IMR-90 (cell line): ENCODE data around the gene SMIM24. TPM values are rescaled to one million over a fixed set of nuclear protein-coding genes. Genes with fewer than 3 reads are reported as not detected.

ENCODE experiments used
- ATAC-seq: fragments of 200-7000 bp; cut with Tn5 transposase; 2 replicates; pipeline ENCODE4 v1.9.1; 2020; ENCODE audit warnings: low read depth, mild to moderate bottlenecking, moderate library complexity
- BruUV-seq: library from RNA; stranded (reverse); fragments of 400-500 nt; replicated peaks from 2 replicates; lab custom pipeline; 2021; lab: Mats Ljungman, UMichigan
- CTCF ChIA-PET: fragments of 300-600 bp; formaldehyde crosslinking; extraction: SDS; loops from one replicate; lab custom pipeline; 2021; ENCODE audit warnings: antibody characterized with exemption; lab: Yijun Ruan, JAX
- POLR2A ChIA-PET: fragments of 300-600 bp; sonication (Branson Sonifier 250); formaldehyde crosslinking; loops from one replicate; lab custom pipeline; 2022; ENCODE audit warnings: antibody characterized with exemption; ENCODE audit not compliant: unreplicated experiment; lab: Charles Lee
- DNase-seq: peaks from one replicate; pipeline ENCODE4 v3.0.0; 2013
- H2AFZ ChIP-seq: replicated peaks from 2 replicates; pipeline ENCODE3; 2013; ENCODE audit warnings: low read length, mild to moderate bottlenecking; ENCODE audit not compliant: poor library complexity
- H2AK5ac ChIP-seq: 2 replicates; pipeline ENCODE4 v1.6.1; 2013; ENCODE audit warnings: low read depth, low read length, inconsistent platforms
- H2AK9ac ChIP-seq: replicated peaks from 2 replicates; pipeline ENCODE3; 2013; ENCODE audit warnings: mild to moderate bottlenecking, low read depth, low read length, moderate library complexity; ENCODE audit not compliant: poor library complexity
- H2BK120ac ChIP-seq: 2 replicates; pipeline ENCODE4 v1.6.1; 2013; ENCODE audit warnings: low read depth, low read length, inconsistent platforms
- H2BK15ac ChIP-seq: 3 replicates; pipeline ENCODE4 v1.6.1; 2013; ENCODE audit warnings: low read depth, low read length, inconsistent platforms
- H2BK20ac ChIP-seq: 2 replicates; pipeline ENCODE4 v1.6.1; 2013; ENCODE audit warnings: low read depth, mild to moderate bottlenecking, inconsistent platforms, low read length, moderate library complexity
- H2BK5ac ChIP-seq: 2 replicates; pipeline ENCODE4 v1.6.1; 2013; ENCODE audit warnings: mild to moderate bottlenecking, low read depth, low read length, inconsistent platforms; ENCODE audit not compliant: poor library complexity, severe bottlenecking
- H3K14ac ChIP-seq: replicated peaks from 2 replicates; pipeline ENCODE4 v1.6.1; 2013; ENCODE audit warnings: low read depth, low read length, inconsistent platforms
- H3K18ac ChIP-seq: 2 replicates; pipeline ENCODE4 v1.6.1; 2013; ENCODE audit warnings: low read depth, low read length, control low read depth
- H3K23ac ChIP-seq: 2 replicates; pipeline ENCODE4 v1.6.1; 2013; ENCODE audit warnings: low read depth, low read length, inconsistent platforms
- H3K27ac ChIP-seq: 2 replicates; pipeline ENCODE4 v1.5.1; 2013; ENCODE audit warnings: mild to moderate bottlenecking, control low read depth, low read length; ENCODE audit not compliant: insufficient read depth
- H3K27me3 ChIP-seq: 2 replicates; pipeline ENCODE4 v1.6.1; 2013; ENCODE audit warnings: low read length; ENCODE audit not compliant: control insufficient read depth, insufficient read depth
- H3K36me3 ChIP-seq: 2 replicates; pipeline ENCODE4 v1.6.1; 2013; ENCODE audit warnings: low read length, mixed read lengths; ENCODE audit not compliant: control insufficient read depth, insufficient read depth
- H3K4ac ChIP-seq: 2 replicates; pipeline ENCODE4 v1.6.1; 2013; ENCODE audit warnings: low read depth, low read length, inconsistent platforms
- H3K4me1 ChIP-seq: 2 replicates; pipeline ENCODE4 v1.6.1; 2013; ENCODE audit warnings: low read length, mixed read lengths; ENCODE audit not compliant: control insufficient read depth, insufficient read depth
- H3K4me2 ChIP-seq: 2 replicates; pipeline ENCODE4 v1.6.1; 2013; ENCODE audit warnings: low read depth, mild to moderate bottlenecking, control low read depth, low read length, moderate library complexity
- H3K4me3 ChIP-seq: 2 replicates; pipeline ENCODE4 v1.5.1; 2013; ENCODE audit warnings: low read depth, mild to moderate bottlenecking, control low read depth, low read length, moderate library complexity; ENCODE audit not compliant: insufficient read depth
- H3K56ac ChIP-seq: 2 replicates; pipeline ENCODE4 v1.6.1; 2013; ENCODE audit warnings: low read length, inconsistent platforms; ENCODE audit not compliant: insufficient read depth; ENCODE audit errors: extremely low read depth
- H3K79me1 ChIP-seq, 2 experiments: 2 replicates each; pipeline ENCODE4 v1.6.1; 2013; ENCODE audit warnings: low read length in 2 of 2, inconsistent platforms in 1 of 2, low read depth in 1 of 2
- H3K9ac ChIP-seq: 2 replicates; pipeline ENCODE4 v1.6.1; 2013; ENCODE audit warnings: low read depth, low read length, control low read depth
- H3K9me1 ChIP-seq: 2 replicates; pipeline ENCODE4 v1.6.1; 2013; ENCODE audit warnings: low read length, inconsistent platforms; ENCODE audit not compliant: insufficient read depth
- H3K9me3 ChIP-seq: 2 replicates; pipeline ENCODE4 v1.6.1; 2013; ENCODE audit warnings: low read length; ENCODE audit not compliant: control insufficient read depth, insufficient read depth
- H4K20me1 ChIP-seq: 2 replicates; pipeline ENCODE4 v1.6.1; 2013; ENCODE audit warnings: low read length, inconsistent platforms; ENCODE audit not compliant: insufficient read depth
- H4K5ac ChIP-seq: 2 replicates; pipeline ENCODE4 v1.6.1; 2013; ENCODE audit warnings: mild to moderate bottlenecking, low read depth, low read length, control low read depth
- H4K8ac ChIP-seq, 2 experiments: 2 replicates each; pipeline ENCODE4 v1.6.1; 2013; ENCODE audit warnings: low read depth in 2 of 2, low read length in 2 of 2, control low read depth in 1 of 2, inconsistent platforms in 1 of 2
- H4K91ac ChIP-seq: 2 replicates; pipeline ENCODE4 v1.6.1; 2013; ENCODE audit warnings: low read depth, low read length, inconsistent platforms; ENCODE audit not compliant: insufficient read depth
- MAFK ChIP-seq: IDR thresholded peaks from 2 replicates; pipeline ENCODE4 v1.6.1; 2012; ENCODE audit warnings: low read depth, low read length, improper control_type of control experiment
- MXI1 ChIP-seq: IDR thresholded peaks from 2 replicates; pipeline ENCODE4 v1.6.1; 2012; ENCODE audit warnings: low read depth, mild to moderate bottlenecking, low read length, moderate library complexity, borderline replicate concordance
- SMC3 ChIP-seq: fragments of 150-350 bp; IDR thresholded peaks from 2 replicates; pipeline ENCODE4 v1.6.1; 2016; ENCODE audit warnings: low read depth, mild to moderate bottlenecking, antibody characterized with exemption, low read length, moderate library complexity
- WGBS, 2 experiments: methylation state at CpG; one replicate each; pipeline versions ENCODE4 v1.1.5 to v1.1.7; 2013; ENCODE audit warnings: missing lambda C conversion rate in 2 of 2; ENCODE audit not compliant: insufficient read length in 1 of 2; ENCODE audit errors: extremely low coverage in 2 of 2; 5-methylcytosine and 5-hydroxymethylcytosine counted together
- dilution Hi-C: fragments of 300-500 bp; cut with HindIII; formaldehyde crosslinking; loops from one replicate; pipeline ENCODE4 v1.14.3; 2018; ENCODE audit warnings: low sequenced_read_pairs; ENCODE audit not compliant: unreplicated experiment
- in situ Hi-C: fragments of 300-500 bp; cut with MboI; formaldehyde crosslinking; loops from 3 replicates; pipeline ENCODE4 v1.14.3; 2019; ENCODE audit warnings: low sequenced_read_pairs, inconsistent platforms, mixed read lengths
- intact Hi-C: fragments of 100-400 bp; cut with micrococcal nuclease; formaldehyde crosslinking; loops from 2 replicates; pipeline ENCODE4 v1.10.0; 2022
- polyA plus RNA-seq, 3 experiments: library from polyadenylated mRNA; depleted of rRNA; stranded (reverse); fragments of >200 nt; gene quantifications; 2 replicates each; pipeline ENCODE4 v1.2.3, GENCODE V29; 2012; ENCODE audit warnings: low replicate concordance in 1 of 3
- total RNA-seq: library from RNA; depleted of rRNA; stranded (reverse); fragments of >200 nt; gene quantifications from 2 replicates; pipeline ENCODE4 v1.2.3, GENCODE V29; 2012
- TF ChIP-seq, protein P1 (sequence below): fragments of 150-350 bp; IDR thresholded peaks from 2 replicates; pipeline ENCODE4 v1.6.1; 2016; ENCODE audit warnings: low read depth, mild to moderate bottlenecking, low read length, moderate library complexity, borderline replicate concordance

Gene SMIM24
- total and polyA plus RNA-seq, 2 of the 4 experiments (the other 2 are of a cell fraction), result not detected

DNA sequence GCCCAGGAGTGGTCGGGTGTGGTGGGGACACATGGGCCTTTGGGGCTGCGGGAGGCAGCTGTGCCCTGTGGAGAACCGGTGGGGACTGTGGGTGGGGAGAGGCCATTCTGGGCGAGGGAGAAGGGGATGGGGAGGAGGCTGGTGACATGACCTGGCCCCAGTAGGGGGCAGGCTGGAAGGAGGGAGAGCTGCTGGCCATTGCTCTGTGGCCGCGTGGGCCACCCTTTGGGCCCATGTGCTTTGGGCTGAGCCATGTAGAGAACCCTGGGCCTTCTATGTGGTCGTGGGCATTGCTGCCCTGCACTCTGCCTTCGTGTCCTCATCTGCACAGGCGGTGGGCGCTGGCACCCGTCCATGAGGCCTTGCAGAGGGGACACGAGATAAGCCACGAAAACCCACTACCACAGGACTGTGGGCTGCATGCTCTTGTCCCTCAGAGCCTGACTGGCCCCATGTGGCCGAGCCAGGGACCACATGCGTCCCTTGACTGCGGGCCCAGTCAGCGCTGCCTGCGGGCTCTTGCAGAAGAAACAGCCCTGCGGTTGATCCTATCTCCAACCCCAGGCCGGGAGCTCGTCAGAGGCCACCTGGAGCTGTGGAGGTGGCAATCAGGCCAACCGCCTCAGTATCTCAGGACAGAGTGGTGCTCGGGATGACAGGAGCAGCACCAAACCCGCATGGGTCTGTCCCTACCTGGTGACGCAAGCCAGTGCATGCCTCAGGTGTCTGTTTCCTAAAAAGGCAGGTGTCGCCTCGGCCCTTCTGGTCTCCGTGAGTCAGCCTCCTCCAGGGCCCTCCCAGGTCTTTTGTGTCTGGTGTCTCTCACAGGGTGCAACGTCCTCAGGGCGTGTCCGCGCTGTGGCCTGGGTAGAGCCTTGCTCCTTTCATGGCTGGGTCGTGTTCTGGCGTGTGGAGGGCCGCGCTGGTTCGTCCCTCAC, 40.1 kb upstream of the SMIM24 start:
- intact Hi-C loops (no loop called here), in situ Hi-C loops (no loop called here), dilution Hi-C loops (no loop called here)
- H3K4me1 ChIP-seq, result peaks cover 7% of the 10 kb centered on the region
- peaks cover 19 to 91% of the 10 kb centered on the region in 2 experiments for H3K79me1 ChIP-seq
- no peak overlapping the region for H3K9ac ChIP-seq
- H4K20me1 ChIP-seq, result peaks cover 96% of the 10 kb centered on the region
- H4K8ac ChIP-seq, result no peak overlapping the region
- H3K4ac ChIP-seq, result no peak overlapping the region
- no peak overlapping the region for H3K23ac ChIP-seq
- no peaks in the 10 kb centered on the region for H3K27me3 ChIP-seq
- H3K36me3 ChIP-seq, result peaks cover 32% of the 10 kb centered on the region
- DNase-seq (no peak), ATAC-seq (no peak)
- no peak overlapping the region for H2AK9ac ChIP-seq
- ChIA-PET CTCF (no interaction called here), POLR2A (no interaction called here)
- H4K91ac ChIP-seq, result no peak overlapping the region
- no peaks in the 10 kb centered on the region for H3K9me3 ChIP-seq
- no peak overlapping the region for H4K5ac ChIP-seq
- peaks cover 20% of the 10 kb centered on the region for H3K9me1 ChIP-seq
- no peak overlapping the region for H3K4me2 ChIP-seq
- H3K56ac ChIP-seq, result no peak overlapping the region
- 99% methylated on average over 14 of the region's 37 CpGs; no CpG with 5 or more reads in 1 of the 2 experiments for WGBS, 2 experiments
- no peak overlapping the region for H2BK20ac ChIP-seq
- no peak overlapping the region for H3K27ac ChIP-seq
- TF ChIP-seq SMC3 (no peak), MAFK (no peak), MXI1 (no peak)
- TF ChIP-seq, protein P1, sequence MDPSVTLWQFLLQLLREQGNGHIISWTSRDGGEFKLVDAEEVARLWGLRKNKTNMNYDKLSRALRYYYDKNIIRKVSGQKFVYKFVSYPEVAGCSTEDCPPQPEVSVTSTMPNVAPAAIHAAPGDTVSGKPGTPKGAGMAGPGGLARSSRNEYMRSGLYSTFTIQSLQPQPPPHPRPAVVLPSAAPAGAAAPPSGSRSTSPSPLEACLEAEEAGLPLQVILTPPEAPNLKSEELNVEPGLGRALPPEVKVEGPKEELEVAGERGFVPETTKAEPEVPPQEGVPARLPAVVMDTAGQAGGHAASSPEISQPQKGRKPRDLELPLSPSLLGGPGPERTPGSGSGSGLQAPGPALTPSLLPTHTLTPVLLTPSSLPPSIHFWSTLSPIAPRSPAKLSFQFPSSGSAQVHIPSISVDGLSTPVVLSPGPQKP, result no peak
- no peak overlapping the region for H2BK120ac ChIP-seq
- no peak overlapping the region for H2AFZ ChIP-seq
- no peak overlapping the region for H2BK15ac ChIP-seq
- H2BK5ac ChIP-seq, result no peak overlapping the region
- H3K18ac ChIP-seq, result no peak overlapping the region
- H2AK5ac ChIP-seq, result no peak overlapping the region
- H3K14ac ChIP-seq, result no peak overlapping the region
- no TSS peak for BruUV-seq
- H3K4me3 ChIP-seq, result no peak overlapping the region
